IMR-90 (cell line): ENCODE data around the gene FBXO22. TPM values are rescaled to one million over a fixed set of nuclear protein-coding genes. Genes with fewer than 3 reads are reported as not detected.
A peak's percentile ranks its signal among the peaks of the same experiment; 100 is the strongest.

ENCODE experiments used
- ATAC-seq: fragments of 200-7000 bp; cut with Tn5 transposase; 2 replicates; pipeline ENCODE4 v1.9.1; 2020; ENCODE audit warnings: low read depth, mild to moderate bottlenecking, moderate library complexity
- BruUV-seq: library from RNA; stranded (reverse); fragments of 400-500 nt; replicated peaks from 2 replicates; lab custom pipeline; 2021; lab: Mats Ljungman, UMichigan
- CTCF ChIA-PET: fragments of 300-600 bp; formaldehyde crosslinking; extraction: SDS; loops from one replicate; lab custom pipeline; 2021; ENCODE audit warnings: antibody characterized with exemption; lab: Yijun Ruan, JAX
- POLR2A ChIA-PET: fragments of 300-600 bp; sonication (Branson Sonifier 250); formaldehyde crosslinking; loops from one replicate; lab custom pipeline; 2022; ENCODE audit warnings: antibody characterized with exemption; ENCODE audit not compliant: unreplicated experiment; lab: Charles Lee
- DNase-seq: peaks from one replicate; pipeline ENCODE4 v3.0.0; 2013
- H2AFZ ChIP-seq: replicated peaks from 2 replicates; pipeline ENCODE3; 2013; ENCODE audit warnings: low read length, mild to moderate bottlenecking; ENCODE audit not compliant: poor library complexity
- H2AK5ac ChIP-seq: 2 replicates; pipeline ENCODE4 v1.6.1; 2013; ENCODE audit warnings: low read depth, low read length, inconsistent platforms
- H2AK9ac ChIP-seq: replicated peaks from 2 replicates; pipeline ENCODE3; 2013; ENCODE audit warnings: mild to moderate bottlenecking, low read depth, low read length, moderate library complexity; ENCODE audit not compliant: poor library complexity
- H2BK120ac ChIP-seq: 2 replicates; pipeline ENCODE4 v1.6.1; 2013; ENCODE audit warnings: low read depth, low read length, inconsistent platforms
- H2BK15ac ChIP-seq: 3 replicates; pipeline ENCODE4 v1.6.1; 2013; ENCODE audit warnings: low read depth, low read length, inconsistent platforms
- H2BK20ac ChIP-seq: 2 replicates; pipeline ENCODE4 v1.6.1; 2013; ENCODE audit warnings: low read depth, mild to moderate bottlenecking, inconsistent platforms, low read length, moderate library complexity
- H2BK5ac ChIP-seq: 2 replicates; pipeline ENCODE4 v1.6.1; 2013; ENCODE audit warnings: mild to moderate bottlenecking, low read depth, low read length, inconsistent platforms; ENCODE audit not compliant: poor library complexity, severe bottlenecking
- H3K14ac ChIP-seq: replicated peaks from 2 replicates; pipeline ENCODE4 v1.6.1; 2013; ENCODE audit warnings: low read depth, low read length, inconsistent platforms
- H3K18ac ChIP-seq: 2 replicates; pipeline ENCODE4 v1.6.1; 2013; ENCODE audit warnings: low read depth, low read length, control low read depth
- H3K23ac ChIP-seq: 2 replicates; pipeline ENCODE4 v1.6.1; 2013; ENCODE audit warnings: low read depth, low read length, inconsistent platforms
- H3K27ac ChIP-seq: 2 replicates; pipeline ENCODE4 v1.5.1; 2013; ENCODE audit warnings: mild to moderate bottlenecking, control low read depth, low read length; ENCODE audit not compliant: insufficient read depth
- H3K27me3 ChIP-seq: 2 replicates; pipeline ENCODE4 v1.6.1; 2013; ENCODE audit warnings: low read length; ENCODE audit not compliant: control insufficient read depth, insufficient read depth
- H3K36me3 ChIP-seq: 2 replicates; pipeline ENCODE4 v1.6.1; 2013; ENCODE audit warnings: low read length, mixed read lengths; ENCODE audit not compliant: control insufficient read depth, insufficient read depth
- H3K4ac ChIP-seq: 2 replicates; pipeline ENCODE4 v1.6.1; 2013; ENCODE audit warnings: low read depth, low read length, inconsistent platforms
- H3K4me1 ChIP-seq: 2 replicates; pipeline ENCODE4 v1.6.1; 2013; ENCODE audit warnings: low read length, mixed read lengths; ENCODE audit not compliant: control insufficient read depth, insufficient read depth
- H3K4me2 ChIP-seq: 2 replicates; pipeline ENCODE4 v1.6.1; 2013; ENCODE audit warnings: low read depth, mild to moderate bottlenecking, control low read depth, low read length, moderate library complexity
- H3K4me3 ChIP-seq: 2 replicates; pipeline ENCODE4 v1.5.1; 2013; ENCODE audit warnings: low read depth, mild to moderate bottlenecking, control low read depth, low read length, moderate library complexity; ENCODE audit not compliant: insufficient read depth
- H3K56ac ChIP-seq: 2 replicates; pipeline ENCODE4 v1.6.1; 2013; ENCODE audit warnings: low read length, inconsistent platforms; ENCODE audit not compliant: insufficient read depth; ENCODE audit errors: extremely low read depth
- H3K79me1 ChIP-seq, 2 experiments: 2 replicates each; pipeline ENCODE4 v1.6.1; 2013; ENCODE audit warnings: low read length in 2 of 2, inconsistent platforms in 1 of 2, low read depth in 1 of 2
- H3K9ac ChIP-seq: 2 replicates; pipeline ENCODE4 v1.6.1; 2013; ENCODE audit warnings: low read depth, low read length, control low read depth
- H3K9me1 ChIP-seq: 2 replicates; pipeline ENCODE4 v1.6.1; 2013; ENCODE audit warnings: low read length, inconsistent platforms; ENCODE audit not compliant: insufficient read depth
- H3K9me3 ChIP-seq: 2 replicates; pipeline ENCODE4 v1.6.1; 2013; ENCODE audit warnings: low read length; ENCODE audit not compliant: control insufficient read depth, insufficient read depth
- H4K20me1 ChIP-seq: 2 replicates; pipeline ENCODE4 v1.6.1; 2013; ENCODE audit warnings: low read length, inconsistent platforms; ENCODE audit not compliant: insufficient read depth
- H4K5ac ChIP-seq: 2 replicates; pipeline ENCODE4 v1.6.1; 2013; ENCODE audit warnings: mild to moderate bottlenecking, low read depth, low read length, control low read depth
- H4K8ac ChIP-seq, 2 experiments: 2 replicates each; pipeline ENCODE4 v1.6.1; 2013; ENCODE audit warnings: low read depth in 2 of 2, low read length in 2 of 2, control low read depth in 1 of 2, inconsistent platforms in 1 of 2
- H4K91ac ChIP-seq: 2 replicates; pipeline ENCODE4 v1.6.1; 2013; ENCODE audit warnings: low read depth, low read length, inconsistent platforms; ENCODE audit not compliant: insufficient read depth
- BHLHE40 ChIP-seq: fragments of 150-350 bp; IDR thresholded peaks from 2 replicates; pipeline ENCODE4 v1.6.1; 2016; ENCODE audit warnings: mild to moderate bottlenecking, low read depth, low read length
- CEBPB ChIP-seq: IDR thresholded peaks from 2 replicates; pipeline ENCODE4 v1.6.1; 2012; ENCODE audit warnings: low read depth, low read length, improper control_type of control experiment
- CHD1 ChIP-seq: IDR thresholded peaks from 2 replicates; pipeline ENCODE4 v1.6.1; 2012; ENCODE audit warnings: low read depth, low read length, improper control_type of control experiment
- ELK1 ChIP-seq: fragments of 150-350 bp; IDR thresholded peaks from 2 replicates; pipeline ENCODE4 v1.6.1; 2016; ENCODE audit warnings: low read depth, mild to moderate bottlenecking, low read length, moderate library complexity, borderline replicate concordance
- FOS ChIP-seq: fragments of 150-350 bp; IDR thresholded peaks from 2 replicates; pipeline ENCODE4 v1.6.1; 2016; ENCODE audit warnings: low read depth, low read length
- MAFK ChIP-seq: IDR thresholded peaks from 2 replicates; pipeline ENCODE4 v1.6.1; 2012; ENCODE audit warnings: low read depth, low read length, improper control_type of control experiment
- MAZ ChIP-seq: IDR thresholded peaks from 2 replicates; pipeline ENCODE4 v1.6.1; 2012; ENCODE audit warnings: low read depth, mild to moderate bottlenecking, low read length, improper control_type of control experiment, moderate library complexity, borderline replicate concordance
- MXI1 ChIP-seq: IDR thresholded peaks from 2 replicates; pipeline ENCODE4 v1.6.1; 2012; ENCODE audit warnings: low read depth, mild to moderate bottlenecking, low read length, moderate library complexity, borderline replicate concordance
- NFE2L2 ChIP-seq: fragments of 150-350 bp; IDR thresholded peaks from 2 replicates; pipeline ENCODE4 v1.6.1; 2016; ENCODE audit warnings: low read depth, mild to moderate bottlenecking, low read length
- POLR2A ChIP-seq: IDR thresholded peaks from 2 replicates; pipeline ENCODE4 v1.6.1; 2012; ENCODE audit warnings: mild to moderate bottlenecking, low read depth, low read length
- RAD21 ChIP-seq: IDR thresholded peaks from 2 replicates; pipeline ENCODE4 v1.6.1; 2012; ENCODE audit warnings: low read length, improper control_type of control experiment
- RCOR1 ChIP-seq: IDR thresholded peaks from 2 replicates; pipeline ENCODE4 v1.6.1; 2012; ENCODE audit warnings: mild to moderate bottlenecking, low read length, improper control_type of control experiment; ENCODE audit not compliant: insufficient replicate concordance
- RFX5 ChIP-seq: IDR thresholded peaks from 2 replicates; pipeline ENCODE4 v1.8.0; 2012; ENCODE audit warnings: low read depth, mild to moderate bottlenecking, low read length, moderate library complexity
- SMC3 ChIP-seq: fragments of 150-350 bp; IDR thresholded peaks from 2 replicates; pipeline ENCODE4 v1.6.1; 2016; ENCODE audit warnings: low read depth, mild to moderate bottlenecking, antibody characterized with exemption, low read length, moderate library complexity
- USF2 ChIP-seq: fragments of 150-350 bp; IDR thresholded peaks from 2 replicates; pipeline ENCODE4 v1.6.1; 2017; ENCODE audit warnings: mild to moderate bottlenecking, antibody characterized with exemption, low read length, low read depth
- WGBS, 2 experiments: methylation state at CpG; one replicate each; pipeline versions ENCODE4 v1.1.5 to v1.1.7; 2013; ENCODE audit warnings: missing lambda C conversion rate in 2 of 2; ENCODE audit not compliant: insufficient read length in 1 of 2; ENCODE audit errors: extremely low coverage in 2 of 2; 5-methylcytosine and 5-hydroxymethylcytosine counted together
- dilution Hi-C: fragments of 300-500 bp; cut with HindIII; formaldehyde crosslinking; loops from one replicate; pipeline ENCODE4 v1.14.3; 2018; ENCODE audit warnings: low sequenced_read_pairs; ENCODE audit not compliant: unreplicated experiment
- in situ Hi-C: fragments of 300-500 bp; cut with MboI; formaldehyde crosslinking; loops from 3 replicates; pipeline ENCODE4 v1.14.3; 2019; ENCODE audit warnings: low sequenced_read_pairs, inconsistent platforms, mixed read lengths
- intact Hi-C: fragments of 100-400 bp; cut with micrococcal nuclease; formaldehyde crosslinking; loops from 2 replicates; pipeline ENCODE4 v1.10.0; 2022
- polyA plus RNA-seq, 3 experiments: library from polyadenylated mRNA; depleted of rRNA; stranded (reverse); fragments of >200 nt; gene quantifications; 2 replicates each; pipeline ENCODE4 v1.2.3, GENCODE V29; 2012; ENCODE audit warnings: low replicate concordance in 1 of 3
- total RNA-seq: library from RNA; depleted of rRNA; stranded (reverse); fragments of >200 nt; gene quantifications from 2 replicates; pipeline ENCODE4 v1.2.3, GENCODE V29; 2012
- TF ChIP-seq, protein P1 (sequence below): conservative IDR thresholded peaks from 2 replicates; pipeline ENCODE4 v1.5.1; 2012; ENCODE audit warnings: mild to moderate bottlenecking, low read depth, low read length, improper control_type of control experiment

Gene FBXO22
- total and polyA plus RNA-seq, 2 of the 4 experiments (the other 2 are of a cell fraction): 22.4 to 45.2 TPM

- no TSS peak for BruUV-seq
- ChIA-PET POLR2A (no interaction called here), CTCF (no interaction called here)
- Histone ChIP-seq H2BK15ac (no peak overlapping the region), H2AK5ac (no peak overlapping the region), H2BK120ac (no peak overlapping the region), H3K4me3 (no peak overlapping the region), H3K36me3 (peaks cover 10% of the 10 kb centered on the region), H3K18ac (no peak overlapping the region), H3K79me1 (peaks cover 21 to 36% of the 10 kb centered on the region in 2 experiments), H3K4me1 (peaks cover 3% of the 10 kb centered on the region), H4K8ac (no peak overlapping the region), H3K27me3 (no peaks in the 10 kb centered on the region), H2BK20ac (no peak overlapping the region), H3K14ac (no peak overlapping the region), H4K91ac (no peak overlapping the region), H3K27ac (no peak overlapping the region), H3K9me1 (peaks cover 5% of the 10 kb centered on the region; the same call in 1 of the 2 replicates), H4K20me1 (peaks cover 3% of the 10 kb centered on the region; the same call in 1 of the 2 replicates), H2BK5ac (no peak overlapping the region), H2AK9ac (no peak overlapping the region), H3K56ac (no peak overlapping the region), H3K9me3 (no peaks in the 10 kb centered on the region), H3K9ac (no peak overlapping the region), H2AFZ (no peak overlapping the region), H4K5ac (no peak overlapping the region), H3K4me2 (no peak overlapping the region), H3K23ac (no peak overlapping the region), H3K4ac (no peak overlapping the region)
- TF ChIP-seq MAZ (no peak), SMC3 (no peak), MXI1 (no peak), RCOR1 (no peak), POLR2A (no peak), BHLHE40 (no peak), USF2 (no peak), RFX5 (no peak), FOS (no peak), CEBPB (no peak), MAFK (no peak), RAD21 (no peak), ELK1 (no peak), CHD1 (no peak), NFE2L2 (no peak)
- TF ChIP-seq, protein P1, sequence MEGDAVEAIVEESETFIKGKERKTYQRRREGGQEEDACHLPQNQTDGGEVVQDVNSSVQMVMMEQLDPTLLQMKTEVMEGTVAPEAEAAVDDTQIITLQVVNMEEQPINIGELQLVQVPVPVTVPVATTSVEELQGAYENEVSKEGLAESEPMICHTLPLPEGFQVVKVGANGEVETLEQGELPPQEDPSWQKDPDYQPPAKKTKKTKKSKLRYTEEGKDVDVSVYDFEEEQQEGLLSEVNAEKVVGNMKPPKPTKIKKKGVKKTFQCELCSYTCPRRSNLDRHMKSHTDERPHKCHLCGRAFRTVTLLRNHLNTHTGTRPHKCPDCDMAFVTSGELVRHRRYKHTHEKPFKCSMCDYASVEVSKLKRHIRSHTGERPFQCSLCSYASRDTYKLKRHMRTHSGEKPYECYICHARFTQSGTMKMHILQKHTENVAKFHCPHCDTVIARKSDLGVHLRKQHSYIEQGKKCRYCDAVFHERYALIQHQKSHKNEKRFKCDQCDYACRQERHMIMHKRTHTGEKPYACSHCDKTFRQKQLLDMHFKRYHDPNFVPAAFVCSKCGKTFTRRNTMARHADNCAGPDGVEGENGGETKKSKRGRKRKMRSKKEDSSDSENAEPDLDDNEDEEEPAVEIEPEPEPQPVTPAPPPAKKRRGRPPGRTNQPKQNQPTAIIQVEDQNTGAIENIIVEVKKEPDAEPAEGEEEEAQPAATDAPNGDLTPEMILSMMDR: no peak
- no CpG with 5 or more reads among the region's 1 CpG for WGBS, 2 experiments
- dilution Hi-C loops (no loop called here), intact Hi-C loops (no loop called here), in situ Hi-C loops (no loop called here)
- DNase-seq (peak; percentile 67), ATAC-seq (peak; percentile 35)
These were observed 19.6 kb upstream of the FBXO22 start for GRCh38 chr15:75884041-75884440.
